ENCODE results near the gene CD72. TPM values are rescaled to one million over a fixed set of nuclear protein-coding genes. Genes with fewer than 3 reads are reported as not detected.

CD72 gene
- polyA plus RNA-seq, 3 donors, result 1.6 to 6.8 (median 1.8) TPM

DNA sequence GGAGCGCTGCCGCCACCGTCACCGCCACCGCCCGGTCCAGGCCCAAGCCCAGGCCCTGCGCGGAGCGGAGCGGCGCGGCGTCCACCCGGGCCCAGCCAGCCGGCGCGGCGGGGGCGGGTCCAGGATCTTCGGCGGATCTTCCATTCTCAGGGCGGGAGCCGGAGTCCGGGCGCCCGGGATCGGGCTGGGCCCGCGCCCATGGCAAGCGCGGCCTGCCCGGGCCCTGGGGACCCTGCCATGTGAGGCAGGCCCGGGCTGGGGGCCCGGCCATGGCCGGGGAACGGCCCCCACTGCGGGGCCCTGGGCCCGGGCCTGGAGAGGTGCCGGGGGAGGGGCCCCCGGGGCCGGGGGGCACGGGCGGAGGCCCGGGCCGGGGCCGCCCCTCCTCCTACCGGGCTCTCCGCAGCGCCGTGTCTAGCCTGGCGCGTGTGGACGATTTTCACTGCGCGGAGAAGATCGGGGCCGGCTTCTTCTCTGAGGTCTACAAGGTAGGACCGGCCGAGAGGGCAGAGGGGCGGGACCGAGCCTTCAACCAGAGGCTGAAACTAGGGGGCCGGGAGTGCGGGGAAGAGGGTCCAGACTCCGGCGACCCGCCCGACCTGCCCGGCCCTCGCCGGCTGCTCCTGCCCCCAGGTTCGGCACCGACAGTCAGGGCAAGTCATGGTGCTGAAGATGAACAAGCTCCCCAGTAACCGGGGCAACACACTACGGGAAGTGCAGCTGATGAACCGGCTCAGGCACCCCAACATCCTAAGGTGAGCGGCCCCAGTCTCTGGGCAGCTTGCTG, 12.7 kb downstream of the CD72 start:
- Histone ChIP-seq H2AFZ (ENCODE audit: insufficient read depth, low read depth, low read length, poor library complexity, severe bottlenecking) (peak overlapping the region; percentile 62), H4K20me1 (ENCODE audit: insufficient read depth, low read length) (peaks cover 13% of the 10 kb centered on the region), H3K36me3 (replicated peaks in 1 of 2; ENCODE audit: control insufficient read depth in 1 of 2, insufficient read depth in 2 of 2, low read length in 2 of 2) (peaks cover 28% of the 10 kb centered on the region in 2 donors), H3K27ac (ENCODE audit: low read depth in 1 of 2, low read length in 2 of 2) (peak overlapping the region in 1 of 2 donors; percentile 23), H3K27me3 (ENCODE audit: control insufficient read depth in 2 of 2, insufficient read depth in 2 of 2, low read length in 2 of 2) (no peaks in the 10 kb centered on the region), H3K4me1 (ENCODE audit: control insufficient read depth in 1 of 2, insufficient read depth in 2 of 2, low read length in 2 of 2) (peaks cover 27 to 35% of the 10 kb centered on the region in 2 donors), H3K9me3 (replicated peaks in 1 of 2; ENCODE audit: control insufficient read depth in 1 of 2, insufficient read depth in 1 of 2, low read length in 2 of 2) (no peaks in the 10 kb centered on the region), H3K9ac (ENCODE audit: insufficient read depth, low read length, poor library complexity, severe bottlenecking) (peak overlapping the region; percentile 69), H3K79me2 (ENCODE audit: insufficient read depth, low read length) (peaks cover 12% of the 10 kb centered on the region), H3K4me2 (replicated peaks; ENCODE audit: extremely low read depth, low read length, poor library complexity, severe bottlenecking) (peak overlapping the region; percentile 94), H3K4me3 (replicated peaks in 1 of 3; ENCODE audit: low read depth in 2 of 3, low read length in 3 of 3) (peak overlapping the region; percentile 56 to 98 (median 60))
- WGBS (ENCODE audit: insufficient coverage), result under 1% methylated on average over 72 of the region's 76 CpGs
- DNase-seq, result peak in 1 of 3 donors; percentile 36
- Mint-ChIP-seq H3K27ac (peak overlapping the region in 3 of 7 donors; percentile 21 to 48 (median 25)), H3K4me3 (peak overlapping the region; percentile 73 to 83), H3K36me3 (peaks cover 25 to 29% of the 10 kb centered on the region in 2 donors), H3K27me3 (ENCODE audit: low read depth in 3 of 3) (peaks cover 0 to 2% (median 0%) of the 10 kb centered on the region in 3 donors), H3K4me1 (peaks cover 29% of the 10 kb centered on the region), H3K9me3 (no peaks in the 10 kb centered on the region)
- intact Hi-C loops (cut with micrococcal nuclease), result loop anchor here (2.0 to 10.0 kb wide), 6 partner anchors 52 to 209 kb away; partner anchors contain the start of genes CCDC107 (in 1 of the 2), CREB3 (in 1 of the 2), GBA2 (in 1 of the 2) and HINT2 (in 1 of the 2)
- TF ChIP-seq, protein P1, sequence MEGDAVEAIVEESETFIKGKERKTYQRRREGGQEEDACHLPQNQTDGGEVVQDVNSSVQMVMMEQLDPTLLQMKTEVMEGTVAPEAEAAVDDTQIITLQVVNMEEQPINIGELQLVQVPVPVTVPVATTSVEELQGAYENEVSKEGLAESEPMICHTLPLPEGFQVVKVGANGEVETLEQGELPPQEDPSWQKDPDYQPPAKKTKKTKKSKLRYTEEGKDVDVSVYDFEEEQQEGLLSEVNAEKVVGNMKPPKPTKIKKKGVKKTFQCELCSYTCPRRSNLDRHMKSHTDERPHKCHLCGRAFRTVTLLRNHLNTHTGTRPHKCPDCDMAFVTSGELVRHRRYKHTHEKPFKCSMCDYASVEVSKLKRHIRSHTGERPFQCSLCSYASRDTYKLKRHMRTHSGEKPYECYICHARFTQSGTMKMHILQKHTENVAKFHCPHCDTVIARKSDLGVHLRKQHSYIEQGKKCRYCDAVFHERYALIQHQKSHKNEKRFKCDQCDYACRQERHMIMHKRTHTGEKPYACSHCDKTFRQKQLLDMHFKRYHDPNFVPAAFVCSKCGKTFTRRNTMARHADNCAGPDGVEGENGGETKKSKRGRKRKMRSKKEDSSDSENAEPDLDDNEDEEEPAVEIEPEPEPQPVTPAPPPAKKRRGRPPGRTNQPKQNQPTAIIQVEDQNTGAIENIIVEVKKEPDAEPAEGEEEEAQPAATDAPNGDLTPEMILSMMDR (IDR thresholded peaks at IDR 0.05), result no peak

DNA sequence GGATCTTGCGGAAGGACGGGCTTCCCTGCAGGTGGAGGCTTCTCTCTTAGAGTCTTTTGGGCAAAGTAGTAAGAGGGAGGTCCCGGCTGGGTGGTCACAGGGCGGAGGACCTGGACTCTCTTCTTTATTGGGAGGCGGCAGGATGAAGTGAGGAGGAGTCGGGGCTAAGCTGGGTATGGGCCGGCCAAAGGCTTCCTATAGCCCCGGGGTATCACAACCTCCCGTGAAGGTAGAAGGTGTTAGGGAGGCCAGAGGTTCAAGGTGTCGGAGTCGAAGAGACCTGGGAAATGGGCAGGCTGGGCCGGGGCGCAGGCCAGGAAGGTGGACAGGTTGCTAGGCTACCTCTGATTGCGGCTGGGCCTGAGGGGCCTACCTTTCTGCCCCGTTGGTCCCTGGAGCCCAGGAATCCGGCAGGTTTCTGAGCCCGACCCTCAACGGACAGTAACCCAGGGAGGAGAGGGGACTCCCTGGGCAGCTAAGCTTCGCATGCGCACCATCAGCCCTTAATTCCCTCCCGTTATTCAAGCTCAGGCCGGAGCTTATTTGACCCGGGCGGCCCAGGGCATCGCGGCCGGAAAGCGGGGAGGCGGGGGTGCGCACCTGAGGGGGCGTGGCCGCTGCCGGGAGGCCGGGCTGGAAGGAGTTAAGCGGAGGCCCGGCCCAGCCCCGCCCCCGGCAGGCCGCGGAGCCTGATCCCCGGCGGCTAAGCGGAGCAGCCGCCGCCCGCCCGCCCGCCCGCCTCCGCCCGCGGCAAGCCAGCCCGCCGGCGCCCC, 13.4 kb downstream of the CD72 start, which contains the start of gene TESK1:
TESK1 (plus strand) TSS at position 685 of the 773 bp plus-strand sequence. CDS start 358 bp downstream, outside the sequence.
- Histone ChIP-seq H3K9me3 (replicated peaks in 1 of 2; ENCODE audit: control insufficient read depth in 1 of 2, insufficient read depth in 1 of 2, low read length in 2 of 2) (no peaks in the 10 kb centered on the region), H3K4me2 (replicated peaks; ENCODE audit: extremely low read depth, low read length, poor library complexity, severe bottlenecking) (peak within 1 kb of the TSS; percentile 94), H3K79me2 (ENCODE audit: insufficient read depth, low read length) (peaks cover 12% of the 10 kb centered on the region), H3K4me1 (ENCODE audit: control insufficient read depth in 1 of 2, insufficient read depth in 2 of 2, low read length in 2 of 2) (peaks cover 32 to 40% of the 10 kb centered on the region in 2 donors), H3K36me3 (replicated peaks in 1 of 2; ENCODE audit: control insufficient read depth in 1 of 2, insufficient read depth in 2 of 2, low read length in 2 of 2) (peaks cover 25 to 26% of the 10 kb centered on the region in 2 donors), H4K20me1 (ENCODE audit: insufficient read depth, low read length) (peaks cover 13% of the 10 kb centered on the region), H3K27me3 (ENCODE audit: control insufficient read depth in 2 of 2, insufficient read depth in 2 of 2, low read length in 2 of 2) (no peaks in the 10 kb centered on the region), H3K4me3 (replicated peaks in 1 of 3; ENCODE audit: low read depth in 2 of 3, low read length in 3 of 3) (peak within 1 kb of the TSS; percentile 57 to 98 (median 69)), H3K9ac (ENCODE audit: insufficient read depth, low read length, poor library complexity, severe bottlenecking) (peak within 1 kb of the TSS; percentile 72), H3K27ac (ENCODE audit: low read depth in 1 of 2, low read length in 2 of 2) (peak within 1 kb of the TSS; percentile 78 to 90), H2AFZ (ENCODE audit: insufficient read depth, low read depth, low read length, poor library complexity, severe bottlenecking) (peak within 1 kb of the TSS; percentile 91)
- TF ChIP-seq, protein P1 (IDR thresholded peaks at IDR 0.05), result no peak
- 0% methylated on average over 50 of the region's 55 CpGs for WGBS (ENCODE audit: insufficient coverage)
- intact Hi-C loops (cut with micrococcal nuclease), result loop anchor here (2.0 to 10.0 kb wide), 6 partner anchors 53 to 210 kb away; partner anchors contain the start of genes CCDC107 (in 2 of the 2), RMRP (in 2 of the 2), CREB3 (in 1 of the 2) and GBA2 (in 1 of the 2)
- H3K27ac Mint-ChIP-seq, result peak within 1 kb of the TSS; percentile 96 to 99 (median 99)
- peak within 1 kb of the TSS; percentile 97 to 98 for H3K4me3 Mint-ChIP-seq
- H3K36me3 Mint-ChIP-seq, result peaks cover 22 to 29% of the 10 kb centered on the region in 2 donors
- DNase-seq, result peak in 2 of 3 donors; percentile 24 to 39
- H3K9me3 Mint-ChIP-seq, result no peaks in the 10 kb centered on the region
- peaks cover 0 to 2% (median 0%) of the 10 kb centered on the region in 3 donors for H3K27me3 Mint-ChIP-seq (ENCODE audit: low read depth in 3 of 3)
- peaks cover 34% of the 10 kb centered on the region for H3K4me1 Mint-ChIP-seq
